HepG2 (cell line): Measurements from ENCODE around the gene TMEM141. TPM values are rescaled to one million over a fixed set of nuclear protein-coding genes. Genes with fewer than 3 reads are reported as not detected.

Source experiments
- DNMT1 ChIP-seq: sonication (generic); formaldehyde crosslinking; IDR thresholded peaks from 2 replicates; pipeline ENCODE4 v1.5.1; 2020; ENCODE audit warnings: mild to moderate bottlenecking, missing genetic modification reagents
- JUN ChIP-seq: sonication (generic); formaldehyde crosslinking; IDR thresholded peaks from 2 replicates; pipeline ENCODE4 v1.4.0; 2020; ENCODE audit warnings: mild to moderate bottlenecking, missing genetic modification reagents
- KDM1A ChIP-seq: IDR thresholded peaks from 2 replicates; pipeline ENCODE4 v1.6.1; 2016; ENCODE audit warnings: missing compliant biosample characterization
- MTA3 ChIP-seq: sonication (generic); formaldehyde crosslinking; IDR thresholded peaks from 2 replicates; pipeline ENCODE4 v1.4.0; 2020; ENCODE audit warnings: missing genetic modification reagents
- PAF1 ChIP-seq: IDR thresholded peaks from 2 replicates; pipeline ENCODE4 v1.6.1; 2016; ENCODE audit warnings: missing genetic modification reagents, missing compliant biosample characterization
- RBM39 ChIP-seq: fragments of 200-400 bp; formaldehyde crosslinking; IDR thresholded peaks from one replicate; pipeline ENCODE4 v1.6.1; 2018; ENCODE audit warnings: antibody characterized with exemption, mild to moderate bottlenecking, low read depth, low read length; ENCODE audit not compliant: poor library complexity, severe bottlenecking
- SALL2 ChIP-seq: sonication (generic); formaldehyde crosslinking; IDR thresholded peaks from 2 replicates; pipeline ENCODE4 v1.8.1; 2023; ENCODE audit warnings: mild to moderate bottlenecking, missing genetic modification reagents, inconsistent platforms
- SMARCC2 ChIP-seq: fragments of 450-650 bp; IDR thresholded peaks from 2 replicates; pipeline ENCODE4 v1.6.1; 2017; ENCODE audit warnings: antibody characterized with exemption, mild to moderate bottlenecking
- SRSF4 ChIP-seq: fragments of 200-400 bp; formaldehyde crosslinking; IDR thresholded peaks from one replicate; pipeline ENCODE4 v1.6.1; 2018; ENCODE audit warnings: mild to moderate bottlenecking, low read depth, low read length, moderate library complexity; ENCODE audit not compliant: poor library complexity, severe bottlenecking
- TBX2 ChIP-seq: sonication (generic); formaldehyde crosslinking; IDR thresholded peaks from 2 replicates; pipeline ENCODE4 v1.5.0; 2020; ENCODE audit warnings: missing genetic modification reagents, mild to moderate bottlenecking, borderline replicate concordance
- TMF1 ChIP-seq: sonication (generic); formaldehyde crosslinking; IDR thresholded peaks from 2 replicates; pipeline ENCODE4 v1.8.1; 2022; ENCODE audit warnings: low read depth, missing genetic modification reagents
- YEATS2 ChIP-seq: sonication (generic); formaldehyde crosslinking; IDR thresholded peaks from 2 replicates; pipeline ENCODE4 v1.4.0; 2020; ENCODE audit warnings: missing genetic modification reagents, borderline replicate concordance
- ZBTB1 ChIP-seq: sonication (generic); formaldehyde crosslinking; IDR thresholded peaks from 2 replicates; pipeline ENCODE4 v1.4.0; 2020; ENCODE audit warnings: missing genetic modification reagents, borderline replicate concordance
- ZFP1 ChIP-seq: IDR thresholded peaks from 2 replicates; pipeline ENCODE4 v1.6.1; 2016
- ZNF10 ChIP-seq: sonication (generic); formaldehyde crosslinking; IDR thresholded peaks from 2 replicates; pipeline ENCODE4 v1.4.0; 2020; ENCODE audit warnings: mild to moderate bottlenecking, low read depth, missing genetic modification reagents, borderline replicate concordance
- ZNF446 ChIP-seq: sonication (generic); formaldehyde crosslinking; IDR thresholded peaks from 2 replicates; pipeline ENCODE4 v1.5.0; 2020; ENCODE audit warnings: mild to moderate bottlenecking, missing genetic modification reagents
- ZNF772 ChIP-seq: sonication (generic); formaldehyde crosslinking; IDR thresholded peaks from 2 replicates; pipeline ENCODE4 v1.5.0; 2020; ENCODE audit warnings: mild to moderate bottlenecking, missing genetic modification reagents
- ZNF780A ChIP-seq: sonication (generic); formaldehyde crosslinking; IDR thresholded peaks from 2 replicates; pipeline ENCODE4 v1.8.0; 2022; ENCODE audit warnings: mild to moderate bottlenecking, missing genetic modification reagents, moderate library complexity
- ZNF850 ChIP-seq: sonication (generic); formaldehyde crosslinking; conservative IDR thresholded peaks from 2 replicates; pipeline ENCODE4 v1.9.0; 2021; ENCODE audit warnings: mild to moderate bottlenecking, missing genetic modification reagents
- polyA plus RNA-seq, 8 experiments: library from polyadenylated mRNA; depleted of rRNA in 3 of 8; stranded (reverse) in 7 of 8; unstranded in 1 of 8; fragments of >200 nt; fragmentation: Illumina TruSeq in 4 of 8; extraction: Trizol in 4 of 8; gene quantifications; 2 replicates each; pipeline versions ENCODE4 v1.2.1 to v1.2.3, GENCODE V29; 2011 to 2016; ENCODE audit warnings: low read depth in 4 of 8, missing spikeins in 1 of 8, mixed read lengths in 1 of 8; ENCODE audit not compliant: insufficient read depth in 1 of 8
- total RNA-seq, 5 experiments: library from RNA; depleted of rRNA; stranded (reverse); fragments of >200 nt; fragmentation: Illumina TruSeq; extraction: Trizol; gene quantifications; 2 replicates each; pipeline ENCODE4 v1.2.3, GENCODE V29; 2016; ENCODE audit warnings: low read depth in 1 of 5
- TF ChIP-seq, protein P1 (sequence below): sonication (generic); formaldehyde crosslinking; conservative IDR thresholded peaks from 2 replicates; pipeline ENCODE4 v1.4.0; 2020; ENCODE audit warnings: missing genetic modification reagents
- TF ChIP-seq, protein P2 (sequence below): sonication (generic); formaldehyde crosslinking; IDR thresholded peaks from 2 replicates; pipeline ENCODE4; 2020; ENCODE audit warnings: missing genetic modification reagents, mild to moderate bottlenecking, borderline replicate concordance
- TF ChIP-seq, protein P3 (sequence below): sonication (generic); formaldehyde crosslinking; IDR thresholded peaks from 2 replicates; pipeline ENCODE4 v1.5.0; 2020; ENCODE audit warnings: missing genetic modification reagents
- TF ChIP-seq, protein P4 (sequence below): fragments of 450-650 bp; IDR thresholded peaks from 2 replicates; pipeline ENCODE4 v1.6.1; 2017; ENCODE audit warnings: mild to moderate bottlenecking

The TMEM141 gene
- total and polyA plus RNA-seq, 2 of the 13 experiments (the other 11 are each of a cell fraction or from before 2014, with no cell fraction given) = 81.0 to 202 TPM

DNA sequence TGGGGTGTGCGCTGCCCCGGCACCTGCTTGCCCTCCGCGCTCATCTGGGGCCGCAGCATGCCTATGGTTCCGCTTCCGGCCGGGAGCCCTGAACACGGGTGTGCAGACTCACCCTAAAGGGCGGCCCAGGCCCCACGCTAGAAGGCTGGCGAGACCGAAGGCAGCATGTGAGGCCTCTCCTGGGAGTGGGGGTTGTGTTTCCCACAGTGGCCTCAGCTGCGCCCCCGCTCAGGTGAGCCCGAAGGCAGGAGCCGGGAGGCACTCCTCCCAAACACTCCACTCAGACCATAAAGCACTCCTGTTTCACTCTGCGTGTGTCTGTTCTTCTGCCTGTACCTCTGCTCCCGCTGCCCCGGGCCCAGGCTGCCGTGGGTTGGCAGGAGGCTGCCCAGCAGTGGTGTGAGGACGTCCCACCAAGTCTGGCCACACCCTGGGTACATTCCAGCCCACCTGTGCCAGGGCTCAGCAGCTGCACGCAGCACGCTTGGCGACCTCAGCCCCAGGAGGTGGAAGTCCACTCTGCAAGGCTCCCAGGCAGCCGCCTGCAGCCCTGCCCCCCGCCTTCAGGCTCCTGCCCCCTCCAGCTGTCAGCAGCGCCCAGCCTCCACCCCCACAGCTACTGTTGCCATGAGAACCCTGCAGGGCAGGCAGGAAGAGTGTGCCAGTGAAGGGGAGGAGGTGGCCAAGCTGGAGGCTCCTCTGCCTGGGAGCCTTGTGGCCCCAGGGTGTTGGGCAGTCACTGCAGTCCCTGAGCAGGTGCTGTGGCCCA, 49.9 kb downstream of the TMEM141 start (continued):
- TF ChIP-seq, protein P1, sequence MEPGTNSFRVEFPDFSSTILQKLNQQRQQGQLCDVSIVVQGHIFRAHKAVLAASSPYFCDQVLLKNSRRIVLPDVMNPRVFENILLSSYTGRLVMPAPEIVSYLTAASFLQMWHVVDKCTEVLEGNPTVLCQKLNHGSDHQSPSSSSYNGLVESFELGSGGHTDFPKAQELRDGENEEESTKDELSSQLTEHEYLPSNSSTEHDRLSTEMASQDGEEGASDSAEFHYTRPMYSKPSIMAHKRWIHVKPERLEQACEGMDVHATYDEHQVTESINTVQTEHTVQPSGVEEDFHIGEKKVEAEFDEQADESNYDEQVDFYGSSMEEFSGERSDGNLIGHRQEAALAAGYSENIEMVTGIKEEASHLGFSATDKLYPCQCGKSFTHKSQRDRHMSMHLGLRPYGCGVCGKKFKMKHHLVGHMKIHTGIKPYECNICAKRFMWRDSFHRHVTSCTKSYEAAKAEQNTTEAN = no peak
- TF ChIP-seq PAF1 (CRISPR knock-in tag) (no peak; the same call in 1 of the 2 replicates), ZNF446 (CRISPR knock-in tag) (no peak), DNMT1 (CRISPR knock-in tag) (0 out of 2 replicates have a peak, but pooled peaks have one; percentile 20), ZFP1 (no peak), ZNF780A (CRISPR knock-in tag) (no peak), TBX2 (CRISPR knock-in tag) (peak; percentile 51; the same call in 1 of the 2 replicates), TMF1 (no peak), SRSF4 (no peak), YEATS2 (CRISPR knock-in tag) (no peak), RBM39 (no peak), SMARCC2 (no peak), ZNF850 (CRISPR knock-in tag) (no peak), ZNF10 (CRISPR knock-in tag) (no peak), MTA3 (CRISPR knock-in tag) (no peak), ZNF772 (CRISPR knock-in tag) (no peak), JUN (CRISPR knock-in tag) (0 out of 2 replicates have a peak, but pooled peaks have one; percentile 45), KDM1A (CRISPR knock-in tag) (no peak), ZBTB1 (CRISPR knock-in tag) (no peak), SALL2 (CRISPR knock-in tag) (0 out of 2 replicates have a peak, but pooled peaks have one; percentile 29)
- TF ChIP-seq, protein P2, sequence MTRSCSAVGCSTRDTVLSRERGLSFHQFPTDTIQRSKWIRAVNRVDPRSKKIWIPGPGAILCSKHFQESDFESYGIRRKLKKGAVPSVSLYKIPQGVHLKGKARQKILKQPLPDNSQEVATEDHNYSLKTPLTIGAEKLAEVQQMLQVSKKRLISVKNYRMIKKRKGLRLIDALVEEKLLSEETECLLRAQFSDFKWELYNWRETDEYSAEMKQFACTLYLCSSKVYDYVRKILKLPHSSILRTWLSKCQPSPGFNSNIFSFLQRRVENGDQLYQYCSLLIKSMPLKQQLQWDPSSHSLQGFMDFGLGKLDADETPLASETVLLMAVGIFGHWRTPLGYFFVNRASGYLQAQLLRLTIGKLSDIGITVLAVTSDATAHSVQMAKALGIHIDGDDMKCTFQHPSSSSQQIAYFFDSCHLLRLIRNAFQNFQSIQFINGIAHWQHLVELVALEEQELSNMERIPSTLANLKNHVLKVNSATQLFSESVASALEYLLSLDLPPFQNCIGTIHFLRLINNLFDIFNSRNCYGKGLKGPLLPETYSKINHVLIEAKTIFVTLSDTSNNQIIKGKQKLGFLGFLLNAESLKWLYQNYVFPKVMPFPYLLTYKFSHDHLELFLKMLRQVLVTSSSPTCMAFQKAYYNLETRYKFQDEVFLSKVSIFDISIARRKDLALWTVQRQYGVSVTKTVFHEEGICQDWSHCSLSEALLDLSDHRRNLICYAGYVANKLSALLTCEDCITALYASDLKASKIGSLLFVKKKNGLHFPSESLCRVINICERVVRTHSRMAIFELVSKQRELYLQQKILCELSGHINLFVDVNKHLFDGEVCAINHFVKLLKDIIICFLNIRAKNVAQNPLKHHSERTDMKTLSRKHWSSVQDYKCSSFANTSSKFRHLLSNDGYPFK (CRISPR knock-in tag) = no peak
- TF ChIP-seq, protein P3, sequence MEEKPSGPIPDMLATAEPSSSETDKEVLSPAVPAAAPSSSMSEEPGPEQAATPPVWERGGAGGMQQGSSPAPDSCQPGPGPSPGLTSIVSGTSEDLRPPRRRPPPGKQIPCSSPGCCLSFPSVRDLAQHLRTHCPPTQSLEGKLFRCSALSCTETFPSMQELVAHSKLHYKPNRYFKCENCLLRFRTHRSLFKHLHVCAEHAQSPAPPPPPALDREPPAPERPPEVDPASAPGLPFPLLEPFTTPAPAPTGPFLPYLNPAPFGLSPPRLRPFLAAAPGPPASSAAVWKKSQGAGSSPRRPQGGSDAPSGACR = no peak
- TF ChIP-seq, protein P4, sequence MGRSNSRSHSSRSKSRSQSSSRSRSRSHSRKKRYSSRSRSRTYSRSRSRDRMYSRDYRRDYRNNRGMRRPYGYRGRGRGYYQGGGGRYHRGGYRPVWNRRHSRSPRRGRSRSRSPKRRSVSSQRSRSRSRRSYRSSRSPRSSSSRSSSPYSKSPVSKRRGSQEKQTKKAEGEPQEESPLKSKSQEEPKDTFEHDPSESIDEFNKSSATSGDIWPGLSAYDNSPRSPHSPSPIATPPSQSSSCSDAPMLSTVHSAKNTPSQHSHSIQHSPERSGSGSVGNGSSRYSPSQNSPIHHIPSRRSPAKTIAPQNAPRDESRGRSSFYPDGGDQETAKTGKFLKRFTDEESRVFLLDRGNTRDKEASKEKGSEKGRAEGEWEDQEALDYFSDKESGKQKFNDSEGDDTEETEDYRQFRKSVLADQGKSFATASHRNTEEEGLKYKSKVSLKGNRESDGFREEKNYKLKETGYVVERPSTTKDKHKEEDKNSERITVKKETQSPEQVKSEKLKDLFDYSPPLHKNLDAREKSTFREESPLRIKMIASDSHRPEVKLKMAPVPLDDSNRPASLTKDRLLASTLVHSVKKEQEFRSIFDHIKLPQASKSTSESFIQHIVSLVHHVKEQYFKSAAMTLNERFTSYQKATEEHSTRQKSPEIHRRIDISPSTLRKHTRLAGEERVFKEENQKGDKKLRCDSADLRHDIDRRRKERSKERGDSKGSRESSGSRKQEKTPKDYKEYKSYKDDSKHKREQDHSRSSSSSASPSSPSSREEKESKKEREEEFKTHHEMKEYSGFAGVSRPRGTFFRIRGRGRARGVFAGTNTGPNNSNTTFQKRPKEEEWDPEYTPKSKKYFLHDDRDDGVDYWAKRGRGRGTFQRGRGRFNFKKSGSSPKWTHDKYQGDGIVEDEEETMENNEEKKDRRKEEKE = no peak
